CD4-positive, alpha-beta memory T cell (primary cell): ENCODE data around the gene GC. TPM values are rescaled to one million over a fixed set of nuclear protein-coding genes. Genes with fewer than 3 reads are reported as not detected.

Source experiments
- CTCF ChIA-PET: fragments of 350-600 bp; sonication (Branson Sonifier 250); formaldehyde crosslinking; loops from one replicate; lab custom pipeline; 2021; ENCODE audit warnings: inconsistent platforms; ENCODE audit not compliant: partially characterized antibody; lab: Charles Lee
- POLR2A ChIA-PET: fragments of 350-600 bp; sonication (Branson Sonifier 250); formaldehyde crosslinking; loops from one replicate; lab custom pipeline; 2021; ENCODE audit not compliant: partially characterized antibody; lab: Charles Lee
- DNase-seq, 5 donors: peaks; one replicate each; pipeline versions ENCODE4 v3.0.0 to v3.0.0-alpha.2; 2020 to 2022; ENCODE audit warnings: mixed read lengths in 1 of 5
- H3K27ac ChIP-seq: one replicate; pipeline ENCODE4 v1.7.0; 2013; ENCODE audit warnings: low read depth, low read length
- H3K27me3 ChIP-seq: 2 replicates; pipeline ENCODE4 v1.7.0; 2013; ENCODE audit warnings: mild to moderate bottlenecking, low read length, moderate library complexity; ENCODE audit not compliant: insufficient read depth
- H3K36me3 ChIP-seq: 2 replicates; pipeline ENCODE4 v1.7.0; 2013; ENCODE audit warnings: mild to moderate bottlenecking, low read length, moderate library complexity; ENCODE audit not compliant: insufficient read depth
- H3K4me1 ChIP-seq: 2 replicates; pipeline ENCODE4 v1.7.0; 2013; ENCODE audit warnings: mild to moderate bottlenecking, low read length, moderate library complexity; ENCODE audit not compliant: insufficient read depth
- H3K4me3 ChIP-seq, 2 donors: one replicate each; pipeline ENCODE4 v1.7.0; 2013; ENCODE audit warnings: low read length in 2 of 2, mild to moderate bottlenecking in 1 of 2
- H3K9me3 ChIP-seq, 2 donors: one replicate each; pipeline ENCODE4 v1.7.0; 2013; ENCODE audit warnings: low read length in 2 of 2, control low read depth in 1 of 2; ENCODE audit not compliant: control insufficient read depth in 1 of 2
- H3K27ac Mint-ChIP-seq, 7 donors: one replicate each; pipeline ENCODE4 v1.8.0; 2020 to 2021; ENCODE audit warnings: mixed read lengths in 7 of 7, mild to moderate bottlenecking in 6 of 7, inconsistent platforms in 3 of 7, moderate library complexity in 3 of 7
- H3K27me3 Mint-ChIP-seq, 2 donors: one replicate each; pipeline ENCODE4 v1.8.0; 2020 to 2021; ENCODE audit warnings: mixed read lengths in 2 of 2
- H3K36me3 Mint-ChIP-seq, 2 donors: one replicate each; pipeline ENCODE4 v1.8.0; 2020 to 2021; ENCODE audit warnings: mixed read lengths in 2 of 2, inconsistent platforms in 1 of 2, mild to moderate bottlenecking in 1 of 2
- H3K4me1 Mint-ChIP-seq, 4 donors: one replicate each; pipeline ENCODE4 v1.8.0; 2020 to 2021; ENCODE audit warnings: mixed read lengths in 4 of 4, mild to moderate bottlenecking in 1 of 4
- H3K4me3 Mint-ChIP-seq, 8 donors: one replicate each; pipeline ENCODE4 v1.8.0; 2020 to 2021; ENCODE audit warnings: mixed read lengths in 8 of 8, mild to moderate bottlenecking in 7 of 8, moderate library complexity in 6 of 8, inconsistent platforms in 3 of 8
- H3K9me3 Mint-ChIP-seq, 8 donors: one replicate each; pipeline ENCODE4 v1.8.0; 2020 to 2021; ENCODE audit warnings: mixed read lengths in 8 of 8, mild to moderate bottlenecking in 5 of 8, inconsistent platforms in 3 of 8, moderate library complexity in 1 of 8
- intact Hi-C: fragments of 100-400 bp; cut with micrococcal nuclease; formaldehyde crosslinking; loops from one replicate; pipeline ENCODE4 v1.15.1; 2023
- polyA plus RNA-seq, 2 donors: library from polyadenylated mRNA; unstranded; fragments of 300-500 nt; fragmentation: Illumina TruSeq; gene quantifications; one replicate each; pipeline ENCODE4 v1.2.3, GENCODE V29; 2021
- total RNA-seq, 2 experiments: library from RNA; stranded (reverse); gene quantifications; one replicate each; pipeline ENCODE4 v1.2.3, GENCODE V29; 2021

GC gene
- total and polyA plus RNA-seq, 4 experiments from 2014 or later, result not detected

GRCh38 chr4:71777891-71778290, 6.0 kb downstream of the GC start:
- H3K36me3 ChIP-seq, result no peaks in the 10 kb centered on the region
- H3K27ac ChIP-seq, result no peak overlapping the region
- Mint-ChIP-seq H3K4me3 (no peak overlapping the region), H3K9me3 (no peaks in the 10 kb centered on the region), H3K36me3 (no peaks in the 10 kb centered on the region), H3K27me3 (no peaks in the 10 kb centered on the region), H3K27ac (no peak overlapping the region), H3K4me1 (no peaks in the 10 kb centered on the region)
- intact Hi-C loops, result no loop called here
- H3K4me3 ChIP-seq, result no peak overlapping the region
- no peaks in the 10 kb centered on the region for H3K4me1 ChIP-seq
- ChIA-PET CTCF (no interaction called here), POLR2A (no interaction called here)
- no peaks in the 10 kb centered on the region for H3K9me3 ChIP-seq
- no peak for DNase-seq
- H3K27me3 ChIP-seq, result no peaks in the 10 kb centered on the region

- Mint-ChIP-seq H3K9me3 (no peaks in the 10 kb centered on the region), H3K27ac (no peak overlapping the region), H3K4me3 (no peak overlapping the region), H3K36me3 (no peaks in the 10 kb centered on the region), H3K4me1 (no peaks in the 10 kb centered on the region), H3K27me3 (no peaks in the 10 kb centered on the region)
- Histone ChIP-seq H3K4me1 (no peaks in the 10 kb centered on the region), H3K27me3 (no peaks in the 10 kb centered on the region), H3K4me3 (no peak overlapping the region), H3K9me3 (no peaks in the 10 kb centered on the region), H3K27ac (no peak overlapping the region), H3K36me3 (no peaks in the 10 kb centered on the region)
- intact Hi-C loops, result no loop called here
- ChIA-PET CTCF (no interaction called here), POLR2A (no interaction called here)
- no peak for DNase-seq
Measured at GRCh38 chr4:71775449-71775848, 8.4 kb downstream of the GC start.

GRCh38 chr4:71774136-71774535, 9.7 kb downstream of the GC start:
- no peaks in the 10 kb centered on the region for H3K36me3 Mint-ChIP-seq
- H3K27ac Mint-ChIP-seq, result no peak overlapping the region
- H3K9me3 Mint-ChIP-seq, result peaks cover 0 to 2% (median 0%) of the 10 kb centered on the region in 8 donors
- H3K4me3 Mint-ChIP-seq, result no peak overlapping the region
- no peaks in the 10 kb centered on the region for H3K36me3 ChIP-seq
- POLR2A ChIA-PET, result no interaction called here
- H3K27me3 Mint-ChIP-seq, result peaks cover 0 to 3% of the 10 kb centered on the region in 2 donors
- H3K27ac ChIP-seq, result no peak overlapping the region
- intact Hi-C loops, result no loop called here
- DNase-seq, result no peak
- no peaks in the 10 kb centered on the region for H3K4me1 Mint-ChIP-seq
- H3K4me1 ChIP-seq, result no peaks in the 10 kb centered on the region
- no peaks in the 10 kb centered on the region for H3K9me3 ChIP-seq
- H3K27me3 ChIP-seq, result no peaks in the 10 kb centered on the region
- no peak overlapping the region for H3K4me3 ChIP-seq
- CTCF ChIA-PET, result no interaction called here

GRCh38 chr4:71773004-71773403, 10.9 kb downstream of the GC start:
- no peaks in the 10 kb centered on the region for H3K36me3 ChIP-seq
- Mint-ChIP-seq H3K9me3 (peaks cover 0 to 2% (median 0%) of the 10 kb centered on the region in 8 donors), H3K27ac (no peak overlapping the region), H3K27me3 (peaks cover 0 to 3% of the 10 kb centered on the region in 2 donors), H3K4me3 (no peak overlapping the region), H3K36me3 (no peaks in the 10 kb centered on the region), H3K4me1 (no peaks in the 10 kb centered on the region)
- DNase-seq, result no peak
- H3K4me1 ChIP-seq, result no peaks in the 10 kb centered on the region
- H3K27ac ChIP-seq, result no peak overlapping the region
- no peak overlapping the region for H3K4me3 ChIP-seq
- H3K9me3 ChIP-seq, result no peaks in the 10 kb centered on the region
- intact Hi-C loops, result no loop called here
- no peaks in the 10 kb centered on the region for H3K27me3 ChIP-seq
- POLR2A ChIA-PET, result no interaction called here
- CTCF ChIA-PET, result no interaction called here

- POLR2A ChIA-PET, result no interaction called here
- intact Hi-C loops, result no loop called here
- H3K36me3 ChIP-seq, result no peaks in the 10 kb centered on the region
- Mint-ChIP-seq H3K9me3 (peaks cover 0 to 2% (median 0%) of the 10 kb centered on the region in 8 donors), H3K27ac (no peak overlapping the region), H3K36me3 (no peaks in the 10 kb centered on the region), H3K4me1 (no peaks in the 10 kb centered on the region), H3K27me3 (peaks cover 0 to 3% of the 10 kb centered on the region in 2 donors), H3K4me3 (no peak overlapping the region)
- CTCF ChIA-PET, result no interaction called here
- H3K27me3 ChIP-seq, result no peaks in the 10 kb centered on the region
- no peak overlapping the region for H3K4me3 ChIP-seq
- DNase-seq, result no peak
- no peak overlapping the region for H3K27ac ChIP-seq
- no peaks in the 10 kb centered on the region for H3K9me3 ChIP-seq
- H3K4me1 ChIP-seq, result no peaks in the 10 kb centered on the region
Measured at GRCh38 chr4:71772592-71772991, 11.3 kb downstream of the GC start.

- POLR2A ChIA-PET, result no interaction called here
- no peak overlapping the region for H3K4me3 ChIP-seq
- CTCF ChIA-PET, result no interaction called here
Measured at GRCh38 chr4:71771613-71772012, 12.3 kb downstream of the GC start.

GRCh38 chr4:71769434-71769833, 14.4 kb downstream of the GC start:
- Mint-ChIP-seq H3K36me3 (no peaks in the 10 kb centered on the region), H3K27me3 (peaks cover 0 to 3% of the 10 kb centered on the region in 2 donors), H3K4me3 (no peak overlapping the region), H3K9me3 (peaks cover 0 to 2% (median 0%) of the 10 kb centered on the region in 8 donors), H3K4me1 (no peaks in the 10 kb centered on the region), H3K27ac (no peak overlapping the region)
- ChIA-PET POLR2A (no interaction called here), CTCF (no interaction called here)
- DNase-seq, result no peak
- no peaks in the 10 kb centered on the region for H3K4me1 ChIP-seq
- no peaks in the 10 kb centered on the region for H3K27me3 ChIP-seq
- H3K27ac ChIP-seq, result no peak overlapping the region
- no peaks in the 10 kb centered on the region for H3K9me3 ChIP-seq
- H3K36me3 ChIP-seq, result no peaks in the 10 kb centered on the region
- intact Hi-C loops, result no loop called here
- H3K4me3 ChIP-seq, result no peak overlapping the region

More at GRCh38 chr4:71771613-71772012, 12.3 kb downstream of the GC start:
- Mint-ChIP-seq H3K9me3 (peaks cover 0 to 2% (median 0%) of the 10 kb centered on the region in 8 donors), H3K4me3 (no peak overlapping the region), H3K36me3 (no peaks in the 10 kb centered on the region), H3K27me3 (peaks cover 0 to 3% of the 10 kb centered on the region in 2 donors), H3K27ac (no peak overlapping the region), H3K4me1 (no peaks in the 10 kb centered on the region)
- Histone ChIP-seq H3K27ac (no peak overlapping the region), H3K9me3 (no peaks in the 10 kb centered on the region), H3K4me1 (no peaks in the 10 kb centered on the region), H3K27me3 (no peaks in the 10 kb centered on the region), H3K36me3 (no peaks in the 10 kb centered on the region)
- no peak for DNase-seq
- intact Hi-C loops, result no loop called here

GRCh38 chr4:71768123-71768522, 15.8 kb downstream of the GC start:
- CTCF ChIA-PET, result no interaction called here
- H3K36me3 Mint-ChIP-seq, result no peaks in the 10 kb centered on the region
- intact Hi-C loops, result no loop called here

More at GRCh38 chr4:71768123-71768522, 15.8 kb downstream of the GC start:
- no peak overlapping the region for H3K4me3 ChIP-seq
- H3K27ac ChIP-seq, result no peak overlapping the region
- Mint-ChIP-seq H3K9me3 (peaks cover 0 to 2% (median 0%) of the 10 kb centered on the region in 8 donors), H3K4me1 (no peaks in the 10 kb centered on the region), H3K27ac (no peak overlapping the region), H3K4me3 (no peak overlapping the region), H3K27me3 (peaks cover 0 to 3% of the 10 kb centered on the region in 2 donors)
- POLR2A ChIA-PET, result no interaction called here
- no peaks in the 10 kb centered on the region for H3K9me3 ChIP-seq
- H3K36me3 ChIP-seq, result no peaks in the 10 kb centered on the region
- H3K27me3 ChIP-seq, result no peaks in the 10 kb centered on the region
- no peaks in the 10 kb centered on the region for H3K4me1 ChIP-seq
- DNase-seq, result no peak
